ENCODE measurements around the gene SMAD1. TPM values are rescaled to one million over a fixed set of nuclear protein-coding genes. Genes with fewer than 3 reads are reported as not detected.

Gene SMAD1
- polyA plus RNA-seq, 1 of the 3 experiments (the other 2 are of a cell fraction) = 46.0 TPM

DNA sequence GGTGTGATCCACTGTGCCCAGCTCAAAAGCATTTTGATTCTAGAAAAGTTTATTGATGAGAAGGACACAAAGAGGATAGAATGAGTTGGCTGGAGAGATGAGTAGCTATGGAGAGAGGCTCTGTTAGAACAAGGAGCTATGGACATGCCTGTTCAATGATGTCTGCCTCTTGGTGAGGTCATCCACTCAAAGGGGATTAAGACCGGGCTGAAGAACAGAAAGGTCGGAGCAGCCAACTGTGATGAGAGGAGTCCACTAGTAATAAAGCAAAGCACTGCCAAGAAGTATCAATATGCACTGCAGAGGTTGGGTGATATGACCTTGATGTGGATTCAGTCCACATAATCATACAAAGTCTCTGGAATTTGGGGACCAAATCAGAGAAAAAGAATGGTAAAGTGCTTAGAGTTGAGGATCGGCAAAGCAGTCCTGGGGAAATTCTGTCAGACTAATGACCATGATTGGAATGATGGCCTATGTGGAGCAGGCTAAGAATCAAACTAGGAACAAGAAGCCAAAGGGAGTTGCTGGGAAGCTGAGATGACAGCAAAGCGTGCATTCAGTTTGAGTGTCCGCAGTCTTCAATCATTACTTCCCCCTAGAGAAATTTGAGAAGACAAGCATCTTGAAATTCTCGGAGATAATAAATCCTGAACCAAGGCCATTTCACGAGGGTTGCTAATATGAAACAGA lies 81.8 kb downstream of the SMAD1 start (continued):
- TF ChIP-seq, protein P1, sequence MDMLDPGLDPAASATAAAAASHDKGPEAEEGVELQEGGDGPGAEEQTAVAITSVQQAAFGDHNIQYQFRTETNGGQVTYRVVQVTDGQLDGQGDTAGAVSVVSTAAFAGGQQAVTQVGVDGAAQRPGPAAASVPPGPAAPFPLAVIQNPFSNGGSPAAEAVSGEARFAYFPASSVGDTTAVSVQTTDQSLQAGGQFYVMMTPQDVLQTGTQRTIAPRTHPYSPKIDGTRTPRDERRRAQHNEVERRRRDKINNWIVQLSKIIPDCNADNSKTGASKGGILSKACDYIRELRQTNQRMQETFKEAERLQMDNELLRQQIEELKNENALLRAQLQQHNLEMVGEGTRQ (IDR thresholded peaks at IDR 0.05; ENCODE audit: borderline replicate concordance, low read depth, low read length) = no peak
- TF ChIP-seq RAD21 (IDR thresholded peaks at IDR 0.05; ENCODE audit: low read length) (no peak), RCOR1 (IDR thresholded peaks at IDR 0.05; ENCODE audit: low read length) (no peak)

DNA sequence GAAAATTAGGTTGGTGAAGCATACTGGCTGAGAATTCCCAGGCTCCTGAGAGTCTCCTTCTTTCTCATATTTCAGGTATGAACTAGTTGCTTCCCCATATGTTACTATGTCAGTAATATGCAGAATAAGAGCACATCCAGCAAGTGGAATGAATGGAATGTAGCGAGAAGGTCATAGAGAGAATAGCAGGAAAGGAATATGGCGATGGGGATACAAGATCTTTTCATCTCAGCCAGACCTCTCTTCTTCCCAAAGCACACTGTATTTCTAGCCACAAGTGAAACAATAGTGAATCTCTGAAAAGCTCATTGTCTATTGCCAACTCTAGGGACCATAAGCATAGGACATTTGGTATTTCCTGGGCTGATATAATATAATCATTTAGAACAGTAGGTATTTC lies 82.9 kb downstream of the SMAD1 start:
- Histone ChIP-seq H3F3A (replicated peaks; ENCODE audit: insufficient read depth) (peaks cover 3% of the 10 kb centered on the region), H3K27me3 (ENCODE audit: insufficient read depth) (no peaks in the 10 kb centered on the region), H3K9me3 (no peaks in the 10 kb centered on the region), H3K4me1 (ENCODE audit: control insufficient read depth in 1 of 2, insufficient read depth in 2 of 2, low read depth in 1 of 2, low read length in 1 of 2) (no peaks in the 10 kb centered on the region), H3K4me2 (no peak overlapping the region), H3K79me2 (ENCODE audit: insufficient read depth) (no peaks in the 10 kb centered on the region), H2AFZ (ENCODE audit: low read depth) (no peak overlapping the region), H3K9ac (no peak overlapping the region), H3K36me3 (replicated peaks in 1 of 2; ENCODE audit: control insufficient read depth in 1 of 2, insufficient read depth in 2 of 2, low read length in 1 of 2) (peaks cover 10 to 11% of the 10 kb centered on the region in 2 experiments), H4K20me1 (ENCODE audit: insufficient read depth) (no peaks in the 10 kb centered on the region), H3K27ac (ENCODE audit: low read depth in 2 of 2, low read length in 1 of 2) (no peak overlapping the region), H3K4me3 (ENCODE audit: low read depth in 2 of 2, low read length in 1 of 2) (no peak overlapping the region), H3K9me2 (no peaks in the 10 kb centered on the region)
- ChIA-PET CTCF (interaction anchor here (1.1 to 2.3 kb wide), 2 partner anchors 45 to 331 kb away, joined by 3 to 5 read pairs; no protein-coding TSS in a partner anchor), POLR2A (no interaction called here)
- DNase-seq = no peak
- TF ChIP-seq JUND (IDR thresholded peaks at IDR 0.05) = no peak
- TF ChIP-seq FOXM1 (IDR thresholded peaks at IDR 0.05; ENCODE audit: low read depth) = no peak
- no peak for TF ChIP-seq FOSL2 (IDR thresholded peaks at IDR 0.05; ENCODE audit: borderline replicate concordance, low read depth)
- TF ChIP-seq, protein P2, sequence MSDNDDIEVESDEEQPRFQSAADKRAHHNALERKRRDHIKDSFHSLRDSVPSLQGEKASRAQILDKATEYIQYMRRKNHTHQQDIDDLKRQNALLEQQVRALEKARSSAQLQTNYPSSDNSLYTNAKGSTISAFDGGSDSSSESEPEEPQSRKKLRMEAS (IDR thresholded peaks at IDR 0.05; ENCODE audit: low read depth) = no peak
- TF ChIP-seq SMC3 (IDR thresholded peaks at IDR 0.05; ENCODE audit: low read depth, low read length) = no peak
- TF ChIP-seq TAF1 (IDR thresholded peaks at IDR 0.05; ENCODE audit: borderline replicate concordance, low read depth, low read length) = no peak
- no peak for TF ChIP-seq POLR2AphosphoS5 (IDR thresholded peaks at IDR 0.05; ENCODE audit: low read depth, low read length)
- no peak for TF ChIP-seq EZH2phosphoT487 (IDR thresholded peaks at IDR 0.05; ENCODE audit: borderline replicate concordance, low read depth)
- TF ChIP-seq, protein P3, sequence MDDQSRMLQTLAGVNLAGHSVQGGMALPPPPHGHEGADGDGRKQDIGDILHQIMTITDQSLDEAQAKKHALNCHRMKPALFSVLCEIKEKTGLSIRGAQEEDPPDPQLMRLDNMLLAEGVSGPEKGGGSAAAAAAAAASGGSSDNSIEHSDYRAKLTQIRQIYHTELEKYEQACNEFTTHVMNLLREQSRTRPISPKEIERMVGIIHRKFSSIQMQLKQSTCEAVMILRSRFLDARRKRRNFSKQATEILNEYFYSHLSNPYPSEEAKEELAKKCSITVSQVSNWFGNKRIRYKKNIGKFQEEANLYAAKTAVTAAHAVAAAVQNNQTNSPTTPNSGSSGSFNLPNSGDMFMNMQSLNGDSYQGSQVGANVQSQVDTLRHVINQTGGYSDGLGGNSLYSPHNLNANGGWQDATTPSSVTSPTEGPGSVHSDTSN (IDR thresholded peaks at IDR 0.05) = no peak
- WGBS (ENCODE audit: low lambda C conversion rate) = 95% methylated on average over 2 of the region's 2 CpGs

DNA sequence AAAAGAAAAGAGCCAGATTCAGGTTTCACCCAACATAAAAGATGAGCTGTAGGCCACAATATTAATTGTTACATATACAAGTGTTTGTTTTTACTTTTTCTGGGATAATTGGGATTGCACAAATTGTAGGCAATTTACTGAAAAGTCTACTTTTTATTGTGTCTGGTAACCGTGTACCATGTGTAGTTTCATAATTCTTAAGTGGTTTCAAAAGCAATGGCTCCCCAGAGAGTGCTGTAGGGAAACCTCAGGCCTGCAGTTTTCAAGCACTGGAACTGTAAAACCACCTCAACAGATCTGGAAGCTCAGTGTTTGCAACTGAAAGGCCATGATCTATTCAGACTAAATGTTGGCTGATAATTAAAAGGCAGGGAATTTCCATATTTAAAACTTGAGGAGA lies 83.7 kb downstream of the SMAD1 start:
- H2AFZ ChIP-seq (ENCODE audit: low read depth) = no peak overlapping the region
- WGBS (ENCODE audit: low lambda C conversion rate) = 5% methylated on average over 1 of the region's 1 CpG
- H3K4me2 ChIP-seq = no peak overlapping the region
- H3K27me3 ChIP-seq (ENCODE audit: insufficient read depth) = no peaks in the 10 kb centered on the region
- H3K36me3 ChIP-seq (replicated peaks in 1 of 2; ENCODE audit: control insufficient read depth in 1 of 2, insufficient read depth in 2 of 2, low read length in 1 of 2) = peaks cover 3% of the 10 kb centered on the region in 2 experiments
- H4K20me1 ChIP-seq (ENCODE audit: insufficient read depth) = no peaks in the 10 kb centered on the region
- POLR2A ChIA-PET = no interaction called here
- no peaks in the 10 kb centered on the region for H3K9me2 ChIP-seq
- H3K4me1 ChIP-seq (ENCODE audit: control insufficient read depth in 1 of 2, insufficient read depth in 2 of 2, low read depth in 1 of 2, low read length in 1 of 2) = no peaks in the 10 kb centered on the region
- H3F3A ChIP-seq (replicated peaks; ENCODE audit: insufficient read depth) = peaks cover 3% of the 10 kb centered on the region
- no peak overlapping the region for H3K4me3 ChIP-seq (ENCODE audit: low read depth in 2 of 2, low read length in 1 of 2)
- no peaks in the 10 kb centered on the region for H3K9me3 ChIP-seq
- CTCF ChIA-PET = interaction anchor here (1.4 kb wide), 1 partner anchor 8 kb away, joined by 3 read pairs; no protein-coding TSS in a partner anchor
- TF ChIP-seq RXRA (IDR thresholded peaks at IDR 0.05; ENCODE audit: borderline replicate concordance, low read depth) (no peak), YY1 (IDR thresholded peaks at IDR 0.05; ENCODE audit: low read depth) (no peak), GATA2 (CRISPR knock-in tag; IDR thresholded peaks at IDR 0.05) (no peak), ELF1 (IDR thresholded peaks at IDR 0.05) (no peak), POLR2AphosphoS5 (IDR thresholded peaks at IDR 0.05; ENCODE audit: low read depth, low read length) (no peak), MXI1 (IDR thresholded peaks at IDR 0.05; ENCODE audit: low read depth, low read length) (no peak), NRF1 (IDR thresholded peaks at IDR 0.05; ENCODE audit: low read depth, low read length) (no peak), TCF12 (IDR thresholded peaks at IDR 0.05) (no peak), TAF1 (IDR thresholded peaks at IDR 0.05; ENCODE audit: borderline replicate concordance, low read depth, low read length) (no peak), JUND (IDR thresholded peaks at IDR 0.05) (no peak), RCOR1 (IDR thresholded peaks at IDR 0.05; ENCODE audit: low read length) (no peak), EZH2phosphoT487 (IDR thresholded peaks at IDR 0.05; ENCODE audit: borderline replicate concordance, low read depth) (no peak), SMC3 (IDR thresholded peaks at IDR 0.05; ENCODE audit: low read depth, low read length) (no peak), TEAD4 (IDR thresholded peaks at IDR 0.05; ENCODE audit: borderline replicate concordance, insufficient read depth) (no peak)
- TF ChIP-seq, protein P4, sequence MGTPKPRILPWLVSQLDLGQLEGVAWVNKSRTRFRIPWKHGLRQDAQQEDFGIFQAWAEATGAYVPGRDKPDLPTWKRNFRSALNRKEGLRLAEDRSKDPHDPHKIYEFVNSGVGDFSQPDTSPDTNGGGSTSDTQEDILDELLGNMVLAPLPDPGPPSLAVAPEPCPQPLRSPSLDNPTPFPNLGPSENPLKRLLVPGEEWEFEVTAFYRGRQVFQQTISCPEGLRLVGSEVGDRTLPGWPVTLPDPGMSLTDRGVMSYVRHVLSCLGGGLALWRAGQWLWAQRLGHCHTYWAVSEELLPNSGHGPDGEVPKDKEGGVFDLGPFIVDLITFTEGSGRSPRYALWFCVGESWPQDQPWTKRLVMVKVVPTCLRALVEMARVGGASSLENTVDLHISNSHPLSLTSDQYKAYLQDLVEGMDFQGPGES (IDR thresholded peaks at IDR 0.05; ENCODE audit: low read depth, low read length) = no peak
- TF ChIP-seq, protein P3 (IDR thresholded peaks at IDR 0.05) = no peak
- no peak overlapping the region for H3K9ac ChIP-seq
- no peaks in the 10 kb centered on the region for H3K79me2 ChIP-seq (ENCODE audit: insufficient read depth)
- DNase-seq = no peak
- no peak overlapping the region for H3K27ac ChIP-seq (ENCODE audit: low read depth in 2 of 2, low read length in 1 of 2)

All from SK-N-SH (cell line).